Measurements from ENCODE around the gene SLC29A3. TPM values are rescaled to one million over a fixed set of nuclear protein-coding genes. Genes with fewer than 3 reads are reported as not detected.

SLC29A3 gene
- total RNA-seq, 1 donor, result 2.5 TPM

GRCh38 chr10:71363936-71364335 is 44.9 kb downstream of the SLC29A3 start:
- H3K27me3 ChIP-seq (ENCODE audit: insufficient read depth, low read length), result no peaks in the 10 kb centered on the region
- no peaks in the 10 kb centered on the region for H3K9me3 ChIP-seq (ENCODE audit: low read depth, low read length)
- DNase-seq (ENCODE audit: insufficient read length, low spot score, missing footprints), result no peak
- H3K4me2 ChIP-seq (ENCODE audit: insufficient read depth, low read length), result peak overlapping the region; percentile 57
- peaks cover 18% of the 10 kb centered on the region for H3K4me1 ChIP-seq (ENCODE audit: insufficient read depth, low read length)
- no peak overlapping the region for H2AFZ ChIP-seq (ENCODE audit: low read length)
- H3K4me3 ChIP-seq (ENCODE audit: insufficient read depth, low read length), result no peak overlapping the region
- H3K79me2 ChIP-seq (ENCODE audit: insufficient read depth, low read length), result no peaks in the 10 kb centered on the region
- H3K36me3 ChIP-seq (ENCODE audit: insufficient read depth, low read length), result no peaks in the 10 kb centered on the region
- no peaks in the 10 kb centered on the region for H4K20me1 ChIP-seq (ENCODE audit: insufficient read depth, low read length)
- H3K27ac ChIP-seq (ENCODE audit: low read depth, low read length), result no peak overlapping the region
- TF ChIP-seq CTCF (IDR thresholded peaks at IDR 0.05; ENCODE audit: extremely low read depth, low read depth, low read length), result no peak

DNA sequence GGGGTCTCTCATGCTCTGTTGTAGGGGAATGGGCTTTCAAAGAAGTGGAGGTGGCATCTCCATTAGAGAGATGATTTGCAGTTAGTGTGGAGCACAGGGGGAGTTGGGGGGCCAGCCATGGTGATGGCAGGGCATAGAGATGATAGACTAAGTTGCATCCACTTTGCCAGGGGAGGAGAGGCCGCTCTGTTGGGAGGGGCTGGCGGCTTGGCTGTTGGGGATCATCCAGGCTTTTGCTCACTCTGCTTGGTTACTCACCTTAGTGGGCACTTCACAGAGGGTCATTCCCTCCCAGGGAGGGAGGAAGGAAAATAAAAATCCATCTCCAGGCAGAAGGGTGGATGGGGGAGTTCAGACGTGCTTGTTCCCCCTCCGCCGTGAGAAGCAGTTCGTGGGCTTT is 46.3 kb downstream of the SLC29A3 start:
- H2AFZ ChIP-seq (ENCODE audit: low read length), result no peak overlapping the region
- no peak overlapping the region for H3K4me2 ChIP-seq (ENCODE audit: insufficient read depth, low read length)
- no peak for TF ChIP-seq CTCF (IDR thresholded peaks at IDR 0.05; ENCODE audit: extremely low read depth, low read depth, low read length)
- no peaks in the 10 kb centered on the region for H4K20me1 ChIP-seq (ENCODE audit: insufficient read depth, low read length)
- no peaks in the 10 kb centered on the region for H3K27me3 ChIP-seq (ENCODE audit: insufficient read depth, low read length)
- H3K27ac ChIP-seq (ENCODE audit: low read depth, low read length), result no peak overlapping the region
- no peaks in the 10 kb centered on the region for H3K9me3 ChIP-seq (ENCODE audit: low read depth, low read length)
- no peak for DNase-seq (ENCODE audit: insufficient read length, low spot score, missing footprints)
- peaks cover 18% of the 10 kb centered on the region for H3K4me1 ChIP-seq (ENCODE audit: insufficient read depth, low read length)
- no peak overlapping the region for H3K4me3 ChIP-seq (ENCODE audit: insufficient read depth, low read length)
- H3K36me3 ChIP-seq (ENCODE audit: insufficient read depth, low read length), result no peaks in the 10 kb centered on the region
- no peaks in the 10 kb centered on the region for H3K79me2 ChIP-seq (ENCODE audit: insufficient read depth, low read length)

DNA sequence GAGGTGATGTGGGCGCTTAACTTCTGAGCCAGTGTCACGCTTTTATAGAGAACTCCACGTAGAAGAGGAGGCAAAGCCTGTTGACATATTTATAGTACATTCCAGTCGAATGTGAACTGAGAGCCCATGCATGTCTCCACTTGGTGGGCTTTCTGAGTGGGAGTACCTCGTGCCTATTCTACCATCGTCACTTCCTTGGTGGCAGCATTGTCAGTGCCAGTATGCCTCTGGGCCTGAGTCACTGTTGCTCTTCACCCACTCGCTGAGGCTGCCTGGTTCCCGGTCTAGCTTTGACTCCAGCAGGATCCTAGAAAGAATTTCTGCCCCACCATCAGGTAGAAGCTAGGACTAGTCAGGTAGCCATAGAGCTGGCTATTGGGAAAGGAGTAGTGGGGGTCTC is 47.6 kb downstream of the SLC29A3 start:
- no peaks in the 10 kb centered on the region for H4K20me1 ChIP-seq (ENCODE audit: insufficient read depth, low read length)
- H3K27ac ChIP-seq (ENCODE audit: low read depth, low read length), result peak overlapping the region; percentile 21
- peaks cover 18% of the 10 kb centered on the region for H3K4me1 ChIP-seq (ENCODE audit: insufficient read depth, low read length)
- H3K79me2 ChIP-seq (ENCODE audit: insufficient read depth, low read length), result no peaks in the 10 kb centered on the region
- no peaks in the 10 kb centered on the region for H3K36me3 ChIP-seq (ENCODE audit: insufficient read depth, low read length)
- H2AFZ ChIP-seq (ENCODE audit: low read length), result peak overlapping the region; percentile 24
- TF ChIP-seq CTCF (IDR thresholded peaks at IDR 0.05; ENCODE audit: extremely low read depth, low read depth, low read length), result no peak
- H3K4me3 ChIP-seq (ENCODE audit: insufficient read depth, low read length), result no peak overlapping the region
- H3K27me3 ChIP-seq (ENCODE audit: insufficient read depth, low read length), result peaks cover 5% of the 10 kb centered on the region
- DNase-seq (ENCODE audit: insufficient read length, low spot score, missing footprints), result no peak
- H3K4me2 ChIP-seq (ENCODE audit: insufficient read depth, low read length), result no peak overlapping the region
- no peaks in the 10 kb centered on the region for H3K9me3 ChIP-seq (ENCODE audit: low read depth, low read length)

DNA sequence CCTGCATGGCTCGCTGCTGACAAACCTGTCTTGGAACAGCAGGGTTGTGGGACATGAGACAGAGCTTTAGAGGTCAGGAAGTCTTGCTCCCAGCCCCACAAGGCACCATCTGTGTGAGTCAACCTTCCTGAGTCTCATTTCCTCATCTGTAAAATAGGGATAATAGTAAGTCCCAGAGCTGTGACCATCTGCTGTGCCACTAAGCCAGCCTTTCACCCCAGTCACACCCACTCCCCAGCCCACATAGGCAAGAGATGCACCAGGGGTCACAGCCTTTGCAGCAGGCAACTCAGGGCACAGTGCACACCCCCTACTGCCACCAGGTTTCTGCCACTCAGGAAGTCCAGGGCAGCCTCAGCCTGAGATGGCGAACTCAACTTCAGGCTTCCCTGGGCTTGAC is 48.2 kb downstream of the SLC29A3 start:
- DNase-seq (ENCODE audit: insufficient read length, low spot score, missing footprints), result no peak
- no peak for TF ChIP-seq CTCF (IDR thresholded peaks at IDR 0.05; ENCODE audit: extremely low read depth, low read depth, low read length)

More for the DNA sequence above, 48.2 kb downstream of the SLC29A3 start:
- H3K36me3 ChIP-seq (ENCODE audit: insufficient read depth, low read length), result no peaks in the 10 kb centered on the region
- no peaks in the 10 kb centered on the region for H3K79me2 ChIP-seq (ENCODE audit: insufficient read depth, low read length)
- no peak overlapping the region for H3K27ac ChIP-seq (ENCODE audit: low read depth, low read length)
- peaks cover 8% of the 10 kb centered on the region for H3K27me3 ChIP-seq (ENCODE audit: insufficient read depth, low read length)
- H3K4me3 ChIP-seq (ENCODE audit: insufficient read depth, low read length), result no peak overlapping the region
- no peak overlapping the region for H3K4me2 ChIP-seq (ENCODE audit: insufficient read depth, low read length)
- H3K9me3 ChIP-seq (ENCODE audit: low read depth, low read length), result no peaks in the 10 kb centered on the region
- peaks cover 18% of the 10 kb centered on the region for H3K4me1 ChIP-seq (ENCODE audit: insufficient read depth, low read length)
- H2AFZ ChIP-seq (ENCODE audit: low read length), result no peak overlapping the region
- no peaks in the 10 kb centered on the region for H4K20me1 ChIP-seq (ENCODE audit: insufficient read depth, low read length)
